Neural progenitor cell (in vitro differentiated cells): ENCODE data around the gene AAMP.

Experiments used
- EZH2 ChIP-seq: fragments of 200-600 bp; sonication (generic); IDR thresholded peaks from 2 replicates; pipeline ENCODE4 v1.6.1; 2017; ENCODE audit warnings: antibody characterized with exemption, mild to moderate bottlenecking, moderate library complexity
- TF ChIP-seq, protein P1 (sequence below): fragments of 200-600 bp; sonication (generic); IDR thresholded peaks from 2 replicates; pipeline ENCODE4 v1.5.1; 2017; ENCODE audit warnings: antibody characterized with exemption, mild to moderate bottlenecking

GRCh38 chr2:218229851-218230250 lies 40.1 kb downstream of the AAMP start:
- TF ChIP-seq, protein P1, sequence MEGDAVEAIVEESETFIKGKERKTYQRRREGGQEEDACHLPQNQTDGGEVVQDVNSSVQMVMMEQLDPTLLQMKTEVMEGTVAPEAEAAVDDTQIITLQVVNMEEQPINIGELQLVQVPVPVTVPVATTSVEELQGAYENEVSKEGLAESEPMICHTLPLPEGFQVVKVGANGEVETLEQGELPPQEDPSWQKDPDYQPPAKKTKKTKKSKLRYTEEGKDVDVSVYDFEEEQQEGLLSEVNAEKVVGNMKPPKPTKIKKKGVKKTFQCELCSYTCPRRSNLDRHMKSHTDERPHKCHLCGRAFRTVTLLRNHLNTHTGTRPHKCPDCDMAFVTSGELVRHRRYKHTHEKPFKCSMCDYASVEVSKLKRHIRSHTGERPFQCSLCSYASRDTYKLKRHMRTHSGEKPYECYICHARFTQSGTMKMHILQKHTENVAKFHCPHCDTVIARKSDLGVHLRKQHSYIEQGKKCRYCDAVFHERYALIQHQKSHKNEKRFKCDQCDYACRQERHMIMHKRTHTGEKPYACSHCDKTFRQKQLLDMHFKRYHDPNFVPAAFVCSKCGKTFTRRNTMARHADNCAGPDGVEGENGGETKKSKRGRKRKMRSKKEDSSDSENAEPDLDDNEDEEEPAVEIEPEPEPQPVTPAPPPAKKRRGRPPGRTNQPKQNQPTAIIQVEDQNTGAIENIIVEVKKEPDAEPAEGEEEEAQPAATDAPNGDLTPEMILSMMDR = no peak
- no peak for TF ChIP-seq EZH2
